Fibroblast of lung (primary cell): ENCODE data around the gene MSL3B.

Experiments used
- DNase-seq, 2 donors: peaks; one replicate each; pipeline versions ENCODE4 v3.0.0 to v3.0.0-alpha.2; 2010; ENCODE audit warnings: low read depth in 2 of 2
- H2AFZ ChIP-seq: 2 replicates; pipeline ENCODE4 v1.5.1; 2012; ENCODE audit warnings: low read length, control low read depth, inconsistent platforms
- H3K27ac ChIP-seq: 2 replicates; pipeline ENCODE4 v1.5.1; 2011; ENCODE audit warnings: low read length, control low read depth; ENCODE audit not compliant: insufficient read depth
- H3K27me3 ChIP-seq: 2 replicates; pipeline ENCODE4 v1.5.1; 2011; ENCODE audit warnings: mild to moderate bottlenecking, low read length; ENCODE audit not compliant: control insufficient read depth, insufficient read depth
- H3K36me3 ChIP-seq: 2 replicates; pipeline ENCODE4 v1.5.1; 2011; ENCODE audit warnings: low read length; ENCODE audit not compliant: control insufficient read depth, insufficient read depth
- H3K4me1 ChIP-seq: 2 replicates; pipeline ENCODE4 v1.5.1; 2011; ENCODE audit warnings: low read length; ENCODE audit not compliant: control insufficient read depth, insufficient read depth; ENCODE audit errors: extremely low read depth
- H3K4me2 ChIP-seq: 2 replicates; pipeline ENCODE4 v1.5.1; 2011; ENCODE audit warnings: low read length, control low read depth; ENCODE audit not compliant: insufficient read depth; ENCODE audit errors: extremely low read depth
- H3K4me3 ChIP-seq, 4 experiments: fragments of 200-600 bp in 1 of 4; sonication (generic) in 1 of 4; replicated peaks in 1 of 4; 2 replicates each; pipeline ENCODE4 v1.5.1; 2011 to 2016; ENCODE audit warnings: low read length in 4 of 4, low read depth in 3 of 4, mild to moderate bottlenecking in 3 of 4, control low read depth in 2 of 4, inconsistent platforms in 1 of 4, mixed read lengths in 1 of 4; ENCODE audit not compliant: insufficient read depth in 1 of 4; ENCODE audit errors: control extremely low read depth in 1 of 4
- H3K79me2 ChIP-seq: 2 replicates; pipeline ENCODE4 v1.5.1; 2012; ENCODE audit warnings: mild to moderate bottlenecking, low read length, inconsistent platforms; ENCODE audit not compliant: control insufficient read depth, insufficient read depth
- H3K9ac ChIP-seq: 2 replicates; pipeline ENCODE4 v1.5.1; 2011; ENCODE audit warnings: mild to moderate bottlenecking, low read length, control low read depth; ENCODE audit not compliant: insufficient read depth
- H3K9me3 ChIP-seq: 2 replicates; pipeline ENCODE4 v1.5.1; 2012; ENCODE audit warnings: low read depth, low read length; ENCODE audit not compliant: control insufficient read depth, insufficient read depth
- H4K20me1 ChIP-seq: 2 replicates; pipeline ENCODE4 v1.5.1; 2011; ENCODE audit warnings: low read length; ENCODE audit not compliant: control insufficient read depth, insufficient read depth; ENCODE audit errors: extremely low read depth
- CTCF ChIP-seq, 2 donors: IDR thresholded peaks in 1 of 2; conservative IDR thresholded peaks in 1 of 2; 1 replicate in 1 of 2; 2 replicates in 1 of 2; pipeline ENCODE4 v1.5.1; 2011 to 2012; ENCODE audit warnings: low read length in 2 of 2, control low read depth in 1 of 2, inconsistent platforms in 1 of 2, low read depth in 1 of 2, mild to moderate bottlenecking in 1 of 2
- EZH2 ChIP-seq: IDR thresholded peaks from 2 replicates; pipeline ENCODE4 v1.5.1; 2012; ENCODE audit warnings: low read length, control low read depth, mild to moderate bottlenecking; ENCODE audit errors: missing control alignments

Gene MSL3B

DNA sequence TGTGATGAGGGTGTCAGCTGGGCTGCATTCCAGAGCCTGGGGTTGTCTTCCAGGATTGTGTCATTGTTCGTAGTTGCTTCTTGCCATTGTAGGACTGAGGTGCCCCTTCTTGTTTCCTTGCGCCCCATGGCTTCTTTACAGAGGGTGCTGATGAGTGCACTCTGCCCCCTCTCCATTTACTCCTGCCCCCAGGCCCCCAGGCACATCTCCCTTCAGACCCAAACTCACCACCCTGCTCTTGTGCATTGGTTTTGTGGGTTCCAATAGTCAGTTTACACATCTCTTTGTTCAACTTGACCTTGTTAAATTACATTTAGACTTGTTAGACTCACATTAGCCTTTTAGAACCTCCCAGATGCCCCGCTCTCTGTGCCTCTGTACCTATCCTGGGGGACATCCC, 47.0 kb downstream of the MSL3B start:
- Histone ChIP-seq H3K36me3 (no peaks in the 10 kb centered on the region), H3K9ac (no peak overlapping the region), H3K27ac (no peak overlapping the region), H3K27me3 (peaks cover 4% of the 10 kb centered on the region), H3K4me1 (no peaks in the 10 kb centered on the region), H3K79me2 (no peaks in the 10 kb centered on the region), H3K4me2 (no peak overlapping the region), H3K9me3 (no peaks in the 10 kb centered on the region), H4K20me1 (no peaks in the 10 kb centered on the region), H2AFZ (no peak overlapping the region), H3K4me3 (no peak overlapping the region)
- no peak for TF ChIP-seq EZH2
- no peak for TF ChIP-seq CTCF (conservative IDR thresholded peaks at IDR 0.05 in 1 of 2, IDR thresholded peaks at IDR 0.05 in 1 of 2; ENCODE audit: low read depth in 1 of 2, low read length in 2 of 2)
- DNase-seq = no peak

GRCh38 chr2:233820774-233821105, 47.4 kb downstream of the MSL3B start:
- Histone ChIP-seq H3K36me3 (no peaks in the 10 kb centered on the region), H3K9ac (no peak overlapping the region), H3K4me3 (no peak overlapping the region), H3K4me1 (no peaks in the 10 kb centered on the region), H3K79me2 (no peaks in the 10 kb centered on the region), H3K27ac (no peak overlapping the region), H4K20me1 (no peaks in the 10 kb centered on the region), H3K27me3 (peaks cover 4% of the 10 kb centered on the region), H3K4me2 (no peak overlapping the region), H2AFZ (no peak overlapping the region), H3K9me3 (no peaks in the 10 kb centered on the region)
- no peak for DNase-seq
- TF ChIP-seq CTCF (conservative IDR thresholded peaks at IDR 0.05 in 1 of 2, IDR thresholded peaks at IDR 0.05 in 1 of 2; ENCODE audit: low read depth in 1 of 2, low read length in 2 of 2) (no peak), EZH2 (no peak)

GRCh38 chr2:233819884-233820773, 48.1 kb downstream of the MSL3B start:
- Histone ChIP-seq H3K4me2 (no peak overlapping the region), H2AFZ (no peak overlapping the region), H3K27ac (no peak overlapping the region), H3K9me3 (no peaks in the 10 kb centered on the region), H3K4me1 (no peaks in the 10 kb centered on the region), H4K20me1 (no peaks in the 10 kb centered on the region), H3K27me3 (peaks cover 4% of the 10 kb centered on the region), H3K36me3 (no peaks in the 10 kb centered on the region), H3K4me3 (no peak overlapping the region), H3K79me2 (no peaks in the 10 kb centered on the region), H3K9ac (no peak overlapping the region)
- no peak for DNase-seq
- TF ChIP-seq EZH2 = no peak
- TF ChIP-seq CTCF (conservative IDR thresholded peaks at IDR 0.05 in 1 of 2, IDR thresholded peaks at IDR 0.05 in 1 of 2; ENCODE audit: low read depth in 1 of 2, low read length in 2 of 2) = no peak
